ENCODE data around the gene ZFR2. TPM values are rescaled to one million over a fixed set of nuclear protein-coding genes. Genes with fewer than 3 reads are reported as not detected.
A peak's percentile ranks its signal among the peaks of the same experiment; 100 is the strongest.
"Not testable (repeated sequence)": the region's sequence is repeated elsewhere in the genome, so short reads cannot be mapped to it uniquely, and the experiment has no call there.

Gene ZFR2
- total RNA-seq, 1 experiment from 2014 or later = not detected

DNA sequence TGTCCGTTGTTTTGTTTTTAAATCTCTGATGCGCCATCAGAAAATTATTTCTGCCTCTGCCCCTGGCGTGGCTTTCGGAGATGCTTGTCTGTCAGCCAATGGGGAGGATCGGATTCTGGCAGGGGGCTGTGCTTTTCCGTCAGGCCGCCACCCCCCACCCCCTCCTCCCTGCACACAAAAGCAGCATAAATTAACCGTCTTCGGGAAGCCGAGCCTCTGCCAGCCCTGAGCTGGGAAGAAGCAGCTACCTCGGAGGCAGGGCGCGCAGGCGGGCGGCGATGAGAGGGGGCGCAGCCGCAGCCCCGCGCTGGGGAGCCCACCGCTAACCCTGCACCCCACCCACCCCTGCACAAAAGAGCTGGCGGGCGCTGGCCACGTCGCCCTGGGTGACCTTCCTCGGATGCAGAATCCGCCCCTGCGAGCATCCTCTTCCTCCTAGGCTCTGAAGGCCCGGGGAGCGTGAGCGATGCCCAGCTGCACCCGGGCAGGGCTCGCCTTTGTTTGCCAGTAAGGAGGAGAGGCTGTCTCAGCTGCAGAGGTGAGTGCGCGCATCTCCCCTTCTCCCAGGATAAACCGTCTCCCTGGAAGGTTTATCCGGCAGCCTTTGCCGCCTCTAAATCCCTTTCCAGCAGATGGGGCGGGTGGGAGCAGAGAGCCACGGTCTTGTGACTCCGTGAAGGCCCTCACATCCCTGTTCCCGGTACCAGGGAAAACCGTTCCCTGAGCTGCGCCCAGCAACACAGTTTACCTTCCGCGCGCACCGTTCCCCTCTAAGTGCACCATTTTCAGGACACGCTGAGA lies 11.8 kb upstream of the ZFR2 start, which contains the start of gene ATCAY:
TSS of gene ATCAY (plus strand) at position 215 of the 801 bp plus-strand sequence. CDS start 5,083 bp downstream, outside the sequence.
- TF ChIP-seq, protein P1, sequence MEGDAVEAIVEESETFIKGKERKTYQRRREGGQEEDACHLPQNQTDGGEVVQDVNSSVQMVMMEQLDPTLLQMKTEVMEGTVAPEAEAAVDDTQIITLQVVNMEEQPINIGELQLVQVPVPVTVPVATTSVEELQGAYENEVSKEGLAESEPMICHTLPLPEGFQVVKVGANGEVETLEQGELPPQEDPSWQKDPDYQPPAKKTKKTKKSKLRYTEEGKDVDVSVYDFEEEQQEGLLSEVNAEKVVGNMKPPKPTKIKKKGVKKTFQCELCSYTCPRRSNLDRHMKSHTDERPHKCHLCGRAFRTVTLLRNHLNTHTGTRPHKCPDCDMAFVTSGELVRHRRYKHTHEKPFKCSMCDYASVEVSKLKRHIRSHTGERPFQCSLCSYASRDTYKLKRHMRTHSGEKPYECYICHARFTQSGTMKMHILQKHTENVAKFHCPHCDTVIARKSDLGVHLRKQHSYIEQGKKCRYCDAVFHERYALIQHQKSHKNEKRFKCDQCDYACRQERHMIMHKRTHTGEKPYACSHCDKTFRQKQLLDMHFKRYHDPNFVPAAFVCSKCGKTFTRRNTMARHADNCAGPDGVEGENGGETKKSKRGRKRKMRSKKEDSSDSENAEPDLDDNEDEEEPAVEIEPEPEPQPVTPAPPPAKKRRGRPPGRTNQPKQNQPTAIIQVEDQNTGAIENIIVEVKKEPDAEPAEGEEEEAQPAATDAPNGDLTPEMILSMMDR (IDR thresholded peaks at IDR 0.05; ENCODE audit: unreplicated experiment) = no peak
- peaks cover 24% of the 10 kb centered on the region for H3K27me3 Mint-ChIP-seq (ENCODE audit: insufficient read depth, unreplicated experiment)
- no peak for DNase-seq (ENCODE audit: unreplicated experiment)
- ChIA-PET CTCF (interaction anchor here (0.6 kb wide), 1 partner anchor 408 kb away, joined by 3 read pairs; no protein-coding TSS in a partner anchor), POLR2A (interaction anchor here (0.7 kb wide), 1 partner anchor 102 kb away, joined by 3 read pairs; no protein-coding TSS in a partner anchor)
- no peaks in the 10 kb centered on the region for H3K9me3 Mint-ChIP-seq (ENCODE audit: unreplicated experiment)
- intact Hi-C loops (cut with micrococcal nuclease) = no loop called here
- no TSS peak for BruUV-seq (replicated peaks)
- no peaks in the 10 kb centered on the region for H3K36me3 Mint-ChIP-seq (ENCODE audit: insufficient read depth, unreplicated experiment)
- no peak within 1 kb of the TSS for H3K27ac Mint-ChIP-seq (ENCODE audit: low read depth, unreplicated experiment)
- H3K4me1 Mint-ChIP-seq (ENCODE audit: insufficient read depth, unreplicated experiment) = no peaks in the 10 kb centered on the region
- no peak within 1 kb of the TSS for H3K4me3 Mint-ChIP-seq (ENCODE audit: unreplicated experiment)

DNA sequence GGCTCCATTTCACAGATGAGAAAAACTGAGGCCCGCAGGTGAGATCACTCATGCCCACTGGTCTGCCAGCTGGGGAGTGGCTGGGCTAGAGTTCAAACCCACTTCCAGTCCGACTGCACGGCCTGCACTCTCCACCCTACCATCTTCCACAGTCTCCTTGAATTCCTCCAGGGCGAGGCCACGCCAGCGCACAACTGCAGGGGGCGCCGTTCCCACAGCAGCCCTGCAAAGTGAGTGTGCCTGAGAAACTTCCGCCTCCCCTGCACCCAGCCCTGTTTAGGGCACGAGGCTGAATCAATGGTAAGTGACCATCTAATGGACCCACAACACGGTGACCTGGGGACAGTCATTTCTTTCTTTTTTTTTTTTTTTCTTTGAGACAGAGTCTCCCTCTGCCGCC lies 10.8 kb upstream of the ZFR2 start:
- CTCF ChIA-PET = no interaction called here
- Mint-ChIP-seq H3K36me3 (ENCODE audit: insufficient read depth, unreplicated experiment) (no peaks in the 10 kb centered on the region), H3K27ac (ENCODE audit: low read depth, unreplicated experiment) (no peak overlapping the region), H3K4me3 (ENCODE audit: unreplicated experiment) (no peak overlapping the region), H3K4me1 (ENCODE audit: insufficient read depth, unreplicated experiment) (no peaks in the 10 kb centered on the region), H3K27me3 (ENCODE audit: insufficient read depth, unreplicated experiment) (peaks cover 24% of the 10 kb centered on the region), H3K9me3 (ENCODE audit: unreplicated experiment) (no peaks in the 10 kb centered on the region)
- TF ChIP-seq, protein P1 (IDR thresholded peaks at IDR 0.05; ENCODE audit: unreplicated experiment) = peak; percentile 8
- intact Hi-C loops (cut with micrococcal nuclease) = no loop called here
- no peak for DNase-seq (ENCODE audit: unreplicated experiment)
- POLR2A ChIA-PET = no interaction called here
- BruUV-seq (replicated peaks) = no TSS peak

DNA sequence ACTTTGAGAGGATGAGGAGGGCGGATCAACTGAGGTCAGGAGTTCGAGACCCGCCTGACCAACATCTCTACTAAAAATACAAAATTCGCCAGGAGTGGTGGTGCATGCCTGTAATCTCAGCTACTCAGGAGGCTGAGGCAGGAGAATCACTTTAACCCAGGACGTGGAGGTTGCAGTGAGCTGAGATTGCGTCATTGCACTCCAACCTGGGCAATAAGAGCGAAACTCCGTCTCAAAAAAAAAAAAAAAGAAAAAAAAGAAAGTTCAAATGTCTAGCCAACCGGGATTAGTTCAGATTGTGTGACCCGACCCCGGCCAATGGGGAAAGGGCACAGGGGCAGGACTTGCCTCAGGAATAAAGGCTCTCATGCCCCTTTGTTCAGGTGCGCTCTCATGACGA lies 5.9 kb upstream of the ZFR2 start:
- H3K27ac Mint-ChIP-seq (ENCODE audit: low read depth, unreplicated experiment); H3K9me3 Mint-ChIP-seq (ENCODE audit: unreplicated experiment); H3K36me3 Mint-ChIP-seq (ENCODE audit: insufficient read depth, unreplicated experiment); H3K4me1 Mint-ChIP-seq (ENCODE audit: insufficient read depth, unreplicated experiment); BruUV-seq (replicated peaks); DNase-seq (ENCODE audit: unreplicated experiment); CTCF ChIA-PET; POLR2A ChIA-PET; H3K4me3 Mint-ChIP-seq (ENCODE audit: unreplicated experiment); intact Hi-C loops (cut with micrococcal nuclease): not testable (repeated sequence)
- peaks cover 16% of the 10 kb centered on the region for H3K27me3 Mint-ChIP-seq (ENCODE audit: insufficient read depth, unreplicated experiment)

DNA sequence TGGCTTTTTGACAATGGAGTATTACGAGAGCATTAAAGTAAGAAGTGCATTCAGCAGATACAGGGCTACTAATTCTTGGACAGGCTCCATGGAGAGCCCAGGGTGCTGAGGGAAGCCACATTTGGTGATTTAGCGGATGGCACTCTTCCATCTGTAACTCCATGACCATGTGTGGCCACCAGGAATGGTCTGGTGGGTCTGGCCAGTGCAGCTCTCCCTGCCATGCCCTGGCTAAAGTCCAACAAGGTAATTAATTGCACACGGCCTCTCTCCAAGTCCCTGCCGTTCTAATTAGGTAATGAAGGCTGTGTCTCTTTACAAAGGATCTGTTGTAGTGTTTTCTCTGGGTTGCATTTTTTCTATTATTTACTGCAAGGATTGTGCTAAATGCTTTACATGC lies 4.3 kb upstream of the ZFR2 start:
- CTCF ChIA-PET = no interaction called here
- POLR2A ChIA-PET = no interaction called here
- Mint-ChIP-seq H3K4me3 (ENCODE audit: unreplicated experiment) (no peak overlapping the region), H3K4me1 (ENCODE audit: insufficient read depth, unreplicated experiment) (no peaks in the 10 kb centered on the region), H3K9me3 (ENCODE audit: unreplicated experiment) (no peaks in the 10 kb centered on the region), H3K27me3 (ENCODE audit: insufficient read depth, unreplicated experiment) (peaks cover 31% of the 10 kb centered on the region), H3K27ac (ENCODE audit: low read depth, unreplicated experiment) (no peak overlapping the region), H3K36me3 (ENCODE audit: insufficient read depth, unreplicated experiment) (no peaks in the 10 kb centered on the region)
- intact Hi-C loops (cut with micrococcal nuclease) = no loop called here
- no peak for DNase-seq (ENCODE audit: unreplicated experiment)
- TF ChIP-seq, protein P1 (IDR thresholded peaks at IDR 0.05; ENCODE audit: unreplicated experiment) = no peak
- no TSS peak for BruUV-seq (replicated peaks)

Data from MCF 10A (cell line).